Endodermal cell (in vitro differentiated cells): ENCODE measurements around the gene DPM3. TPM values are rescaled to one million over a fixed set of nuclear protein-coding genes. Genes with fewer than 3 reads are reported as not detected.

Experiments
- DNase-seq: peaks from one replicate; pipeline ENCODE4 v3.0.0-alpha.2; 2017
- H3K27ac ChIP-seq: 2 replicates; pipeline ENCODE4 v1.5.1; 2013; ENCODE audit warnings: mild to moderate bottlenecking, low read depth, low read length, moderate library complexity
- H3K27me3 ChIP-seq: 2 replicates; pipeline ENCODE4 v1.6.1; 2013; ENCODE audit warnings: mild to moderate bottlenecking, low read length, moderate library complexity; ENCODE audit not compliant: insufficient read depth, control insufficient read depth, poor library complexity, severe bottlenecking
- H3K36me3 ChIP-seq: 2 replicates; pipeline ENCODE4 v1.7.0; 2013; ENCODE audit warnings: mild to moderate bottlenecking, low read length, moderate library complexity; ENCODE audit not compliant: control insufficient read depth, insufficient read depth
- H3K4me1 ChIP-seq: one replicate; pipeline ENCODE4 v1.7.0; 2013; ENCODE audit warnings: low read length; ENCODE audit not compliant: control insufficient read depth, insufficient read depth
- H3K4me3 ChIP-seq: 2 replicates; pipeline ENCODE4 v1.5.1; 2013; ENCODE audit warnings: mild to moderate bottlenecking, low read length, moderate library complexity
- H3K9ac ChIP-seq: 2 replicates; pipeline ENCODE4 v1.6.1; 2013; ENCODE audit warnings: mild to moderate bottlenecking, low read length, moderate library complexity; ENCODE audit not compliant: poor library complexity, severe bottlenecking; ENCODE audit errors: extremely low read depth
- H3K9me3 ChIP-seq: 2 replicates; pipeline ENCODE4 v1.6.1; 2013; ENCODE audit warnings: mild to moderate bottlenecking, low read length, moderate library complexity; ENCODE audit not compliant: control insufficient read depth
- H3K27ac Mint-ChIP-seq: 2 replicates; pipeline ENCODE4 v1.8.0; 2020; ENCODE audit warnings: mixed read lengths
- H3K27me3 Mint-ChIP-seq: 2 replicates; pipeline ENCODE4 v1.8.0; 2021; ENCODE audit warnings: mild to moderate bottlenecking, mixed read lengths; ENCODE audit not compliant: insufficient read depth
- H3K36me3 Mint-ChIP-seq: 2 replicates; pipeline ENCODE4 v1.8.0; 2020; ENCODE audit warnings: low read depth, mixed read lengths
- H3K4me1 Mint-ChIP-seq: 2 replicates; pipeline ENCODE4 v1.8.0; 2020; ENCODE audit warnings: mixed read lengths
- H3K4me3 Mint-ChIP-seq: 2 replicates; pipeline ENCODE4 v1.8.0; 2020; ENCODE audit warnings: mild to moderate bottlenecking, moderate library complexity, mixed read lengths
- H3K9me3 Mint-ChIP-seq: 2 replicates; pipeline ENCODE4 v1.8.0; 2020; ENCODE audit warnings: mild to moderate bottlenecking, mixed read lengths
- CTCF ChIP-seq: fragments of 200-600 bp; sonication (generic); conservative IDR thresholded peaks from 2 replicates; pipeline ENCODE4 v1.5.0; 2021; ENCODE audit warnings: antibody characterized with exemption, mild to moderate bottlenecking
- WGBS, 2 experiments: methylation state at CpG; one replicate each; pipeline versions ENCODE4 v1.1.5 to v1.1.7; 2013; ENCODE audit warnings: missing lambda C conversion rate in 2 of 2, mixed read lengths in 1 of 2; ENCODE audit not compliant: insufficient coverage in 1 of 2, insufficient read length in 1 of 2; 5-methylcytosine and 5-hydroxymethylcytosine counted together
- total RNA-seq, 2 donors: library from RNA; stranded (reverse); fragmentation: NEBNext Ultra II Directional in 1 of 2; extraction: Animal tissue kit (Norgen Biotek cat#: 25700) in 1 of 2; gene quantifications; 2 replicates in 1 of 2; 3 replicates in 1 of 2; pipeline ENCODE4 v1.2.1, GENCODE V29; 2021

Gene DPM3
- total RNA-seq, 2 donors from 2014 or later: 48.8 to 73.4 TPM

GRCh38 chr1:155185783-155186066, 45.4 kb upstream of the DPM3 start:
- no peak overlapping the region for H3K27ac ChIP-seq
- no peak for TF ChIP-seq CTCF
- H3K4me3 ChIP-seq: no peak overlapping the region
- Mint-ChIP-seq H3K27ac (no peak overlapping the region), H3K9me3 (no peaks in the 10 kb centered on the region), H3K4me1 (peaks cover 20% of the 10 kb centered on the region), H3K4me3 (no peak overlapping the region), H3K36me3 (peaks cover 1% of the 10 kb centered on the region), H3K27me3 (peaks cover 10% of the 10 kb centered on the region)
- peaks cover 18% of the 10 kb centered on the region for H3K4me1 ChIP-seq
- no peaks in the 10 kb centered on the region for H3K27me3 ChIP-seq
- no peaks in the 10 kb centered on the region for H3K9me3 ChIP-seq
- H3K36me3 ChIP-seq: no peaks in the 10 kb centered on the region
- H3K9ac ChIP-seq: no peak overlapping the region
- no peak for DNase-seq
- 76 to 85% methylated on average over 3 to 6 of the region's 6 CpGs for WGBS, 2 experiments

GRCh38 chr1:155184835-155185782, 44.8 kb upstream of the DPM3 start:
- Mint-ChIP-seq H3K9me3 (no peaks in the 10 kb centered on the region), H3K4me1 (peaks cover 20% of the 10 kb centered on the region), H3K27ac (no peak overlapping the region), H3K36me3 (peaks cover 1% of the 10 kb centered on the region), H3K27me3 (peaks cover 10% of the 10 kb centered on the region), H3K4me3 (no peak overlapping the region)
- WGBS, 2 experiments: 83 to 88% methylated on average over 12 to 21 of the region's 21 CpGs
- no peak overlapping the region for H3K4me3 ChIP-seq
- DNase-seq: peak; percentile 56
- H3K36me3 ChIP-seq: no peaks in the 10 kb centered on the region
- no peaks in the 10 kb centered on the region for H3K27me3 ChIP-seq
- H3K9ac ChIP-seq: no peak overlapping the region
- H3K4me1 ChIP-seq: peaks cover 18% of the 10 kb centered on the region
- no peak overlapping the region for H3K27ac ChIP-seq
- TF ChIP-seq CTCF: peak; percentile 33
- no peaks in the 10 kb centered on the region for H3K9me3 ChIP-seq

GRCh38 chr1:155184351-155184811, 44.0 kb upstream of the DPM3 start:
- no peaks in the 10 kb centered on the region for H3K27me3 ChIP-seq
- H3K27ac Mint-ChIP-seq: no peak overlapping the region
- peaks cover 18% of the 10 kb centered on the region for H3K4me1 ChIP-seq
- H3K36me3 ChIP-seq: peaks cover 4% of the 10 kb centered on the region
- TF ChIP-seq CTCF: no peak
- no peak overlapping the region for H3K4me3 Mint-ChIP-seq
- H3K4me3 ChIP-seq: no peak overlapping the region
- peaks cover 20% of the 10 kb centered on the region for H3K4me1 Mint-ChIP-seq
- H3K9me3 ChIP-seq: no peaks in the 10 kb centered on the region
- H3K27me3 Mint-ChIP-seq: peaks cover 10% of the 10 kb centered on the region
- no peak for DNase-seq
- no peaks in the 10 kb centered on the region for H3K9me3 Mint-ChIP-seq
- no peak overlapping the region for H3K9ac ChIP-seq
- H3K27ac ChIP-seq: no peak overlapping the region
- peaks cover 1% of the 10 kb centered on the region for H3K36me3 Mint-ChIP-seq
- WGBS, 2 experiments: 93 to 94% methylated on average over 4 of the region's 4 CpGs
